HTERT RPE-1 (cell line): ENCODE data around the gene ANK2.

Experiments
- in situ Hi-C: fragments of 300-500 bp; cut with MboI; formaldehyde crosslinking; loops from 4 replicates; pipeline ENCODE4 v1.14.3; 2020; ENCODE audit warnings: low sequenced_read_pairs

The ANK2 gene

DNA sequence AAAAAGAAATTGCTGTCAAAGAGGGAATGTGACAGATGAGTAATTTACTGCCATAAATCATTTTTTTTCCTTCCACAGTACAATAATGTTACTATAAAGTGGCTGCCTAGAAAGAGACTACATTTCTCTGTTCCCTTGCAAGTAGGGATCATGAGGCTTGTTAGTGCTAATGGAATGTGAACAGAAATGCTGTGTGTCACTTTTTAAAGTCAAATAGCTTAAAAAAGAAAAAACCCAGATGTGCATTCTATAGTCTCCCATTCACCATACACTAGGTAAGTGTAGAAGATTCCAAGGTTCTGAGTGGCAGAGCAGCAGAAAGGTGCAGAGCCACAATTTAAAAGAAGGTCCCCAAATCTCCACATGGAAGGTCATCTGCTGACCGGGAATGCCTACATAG lies 383.7 kb downstream of the ANK2 start:
- in situ Hi-C loops, result no loop called here
